ENCODE results near the gene ANGPT4.
"Not testable (repeated sequence)": the region's sequence is repeated elsewhere in the genome, so short reads cannot be mapped to it uniquely, and the experiment has no call there.

The ANGPT4 gene

GRCh38 chr20:840858-841567 lies 75.1 kb downstream of the ANGPT4 start:
- DNase-seq, result peak in 1 of 4 experiments; percentile 10

- no peak for DNase-seq
These were observed 75.7 kb downstream of the ANGPT4 start for GRCh38 chr20:840503-840857.

DNA sequence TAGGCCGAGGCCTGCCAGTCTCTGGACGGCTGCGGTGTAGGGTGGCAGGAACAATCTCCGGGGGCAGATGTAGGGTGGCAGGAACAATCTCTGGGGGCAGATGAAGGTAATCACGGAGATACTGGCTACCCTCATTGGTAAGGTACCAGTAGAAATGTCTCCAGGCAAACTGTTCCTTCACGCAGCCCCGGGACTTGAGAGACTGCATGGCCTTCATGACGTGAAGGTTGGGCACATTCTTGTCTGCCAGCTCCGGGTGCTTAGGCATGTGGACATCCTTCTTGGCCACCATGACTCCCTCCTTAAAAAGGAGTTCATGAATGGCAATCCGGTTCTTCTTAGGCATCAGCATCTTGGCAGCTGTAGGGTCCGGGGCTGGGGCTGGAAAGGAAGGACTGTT lies 76.5 kb downstream of the ANGPT4 start:
- no peak for DNase-seq

DNA sequence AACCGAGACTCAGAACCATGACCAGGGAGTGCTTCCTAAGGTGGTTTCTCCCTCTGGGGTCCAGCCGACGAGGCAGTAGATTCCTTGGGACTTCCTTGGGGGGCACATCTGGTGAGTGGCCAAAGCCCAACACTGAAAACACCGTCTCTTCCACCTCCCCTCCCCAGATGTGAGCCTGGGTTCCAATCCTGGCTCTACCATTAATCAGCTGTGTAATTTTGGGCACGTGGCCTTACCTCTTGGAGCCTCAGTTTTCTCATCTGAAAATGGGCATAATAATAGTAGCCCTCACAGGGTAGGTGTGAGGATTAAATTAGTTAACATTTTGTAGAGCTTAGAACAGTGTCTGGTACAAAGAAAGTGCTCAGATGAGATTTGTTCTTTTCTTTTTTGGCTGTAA lies 77.1 kb downstream of the ANGPT4 start:
- no peak for DNase-seq

GRCh38 chr20:836190-836589 lies 79.9 kb downstream of the ANGPT4 start:
- DNase-seq, result no peak

- no peak for DNase-seq
These were observed 80.5 kb downstream of the ANGPT4 start for GRCh38 chr20:835608-836045.

DNA sequence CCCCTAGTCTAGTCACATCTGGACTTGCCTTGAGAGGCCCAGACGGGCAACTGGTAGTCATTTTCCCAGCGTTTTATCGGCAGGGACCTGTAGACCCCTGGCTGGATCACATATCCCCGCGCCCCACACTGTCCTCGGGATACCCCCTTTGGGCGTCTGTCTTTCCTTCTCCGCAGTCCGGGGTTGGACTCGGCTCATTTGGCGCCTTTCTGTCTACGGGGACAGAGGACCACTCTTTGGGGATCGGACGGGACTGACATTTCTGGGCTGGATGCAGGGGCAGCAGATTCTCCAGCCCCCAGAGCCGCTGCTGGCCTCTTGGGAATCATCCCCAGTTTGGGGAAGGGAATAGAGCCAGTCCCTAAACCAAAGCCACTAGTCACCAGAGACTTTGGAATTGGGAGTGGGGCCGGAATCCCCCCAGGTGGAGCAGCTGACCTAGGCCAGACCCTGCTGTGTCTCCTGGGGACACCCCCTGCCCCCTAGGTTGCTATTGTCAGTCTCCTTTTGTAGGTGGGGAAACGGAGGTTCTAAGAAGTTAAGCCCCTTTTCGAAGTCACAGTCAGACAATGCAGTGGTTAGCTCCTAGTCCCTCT lies 81.9 kb downstream of the ANGPT4 start:
- DNase-seq, result no peak

DNA sequence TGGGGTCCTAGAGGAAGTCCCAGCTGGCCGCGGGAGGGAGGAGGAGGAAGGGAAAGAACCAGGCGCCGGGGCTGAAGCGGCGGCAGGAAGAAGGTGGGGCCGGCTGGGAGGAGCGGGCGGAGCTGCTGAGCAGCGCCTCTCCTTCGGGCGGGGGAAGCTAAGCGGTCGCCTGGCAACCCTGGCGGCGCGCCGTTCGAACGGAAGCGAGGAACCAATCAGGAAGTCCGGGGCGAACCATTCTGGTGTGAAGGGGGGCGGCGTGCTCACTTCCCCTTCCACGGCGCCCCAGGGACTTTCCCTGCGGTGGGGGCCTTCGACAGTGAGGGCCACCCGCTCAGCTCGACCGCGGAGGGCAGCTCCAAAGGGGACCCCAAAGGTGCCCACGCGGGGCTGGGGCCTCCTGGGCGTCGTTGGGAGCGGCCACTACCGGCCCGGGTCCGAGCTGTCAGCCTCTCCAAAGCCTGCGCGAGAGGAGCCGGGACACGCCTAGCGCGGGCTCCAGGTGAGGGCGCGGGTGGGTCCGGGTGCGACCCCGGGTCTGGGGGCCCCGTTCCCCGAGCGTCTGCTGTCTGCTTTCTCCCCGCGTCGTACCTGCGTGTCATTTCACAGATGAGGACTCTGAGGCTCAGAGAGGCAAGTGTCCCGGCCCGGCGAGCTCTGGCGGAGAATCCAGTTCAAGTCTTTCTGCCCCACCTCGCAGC lies 82.5 kb downstream of the ANGPT4 start, which contains the start of gene FAM110A:
Gene FAM110A (plus strand): TSS at position 266 of the 701 bp plus-strand sequence. CDS start 11,090 bp downstream, outside the sequence.
- peak; percentile 77 to 92 (median 88) for DNase-seq

DNA sequence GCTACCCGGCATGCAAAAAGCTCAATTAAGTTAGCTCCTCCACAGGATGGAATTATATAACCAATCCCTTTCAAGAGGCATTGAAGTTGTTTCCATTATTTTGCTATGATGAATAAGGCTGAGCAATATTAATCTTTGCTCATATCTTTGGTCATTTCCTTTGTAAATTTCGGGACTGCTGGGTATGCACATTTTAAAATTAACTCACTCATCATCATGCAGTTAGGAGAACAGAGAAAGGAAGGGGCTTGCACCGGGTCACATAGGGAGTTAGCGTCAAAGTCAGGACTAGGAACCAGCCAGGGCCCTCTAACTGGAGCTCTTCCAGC lies 83.0 kb downstream of the ANGPT4 start:
- no peak for DNase-seq

DNA sequence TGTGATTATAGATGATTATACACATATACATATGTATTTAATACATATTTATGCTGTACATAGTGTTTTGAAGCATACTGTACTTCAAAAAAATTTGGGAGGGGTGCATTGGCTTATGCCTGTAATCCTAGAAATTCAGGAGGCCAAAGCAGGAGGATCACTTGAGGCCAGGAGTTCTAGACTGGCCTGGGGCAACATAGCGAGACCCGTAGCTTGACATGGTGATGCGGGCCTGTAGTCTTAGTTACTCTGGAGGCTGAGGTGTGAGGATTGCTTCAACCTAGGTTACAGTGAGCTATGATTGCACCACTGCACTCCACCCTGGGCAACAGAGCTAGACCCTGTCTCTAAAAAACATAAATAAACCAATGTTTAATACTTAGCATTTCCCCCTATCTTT lies 84.2 kb downstream of the ANGPT4 start:
- no peak for DNase-seq

- no peak for DNase-seq
These were observed 84.9 kb downstream of the ANGPT4 start for GRCh38 chr20:831251-831650.

DNA sequence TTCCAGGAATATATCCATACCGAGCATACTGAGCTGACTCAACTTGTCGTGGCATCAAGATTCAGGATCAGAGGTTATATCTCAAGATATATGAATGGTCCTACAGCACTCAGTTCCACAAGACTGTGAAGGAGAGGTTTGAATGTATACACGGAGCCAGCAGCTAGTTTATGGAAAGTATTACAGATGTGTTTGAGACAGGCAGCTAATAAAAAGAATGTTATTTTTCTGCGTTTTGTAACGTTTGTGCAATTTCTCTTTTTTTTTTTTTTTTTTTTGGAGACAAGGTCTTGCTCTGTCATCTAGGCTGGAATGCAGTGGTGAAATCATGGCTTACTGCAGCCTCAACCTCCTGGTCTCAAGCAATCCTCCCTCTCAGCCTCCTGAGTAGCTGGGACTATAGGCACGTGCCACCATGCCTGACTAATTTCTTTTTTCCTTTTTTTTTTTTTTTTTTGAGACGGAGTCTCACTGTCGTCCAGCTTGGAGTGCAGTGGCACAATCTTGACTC lies 86.1 kb downstream of the ANGPT4 start:
- DNase-seq, result no peak

DNA sequence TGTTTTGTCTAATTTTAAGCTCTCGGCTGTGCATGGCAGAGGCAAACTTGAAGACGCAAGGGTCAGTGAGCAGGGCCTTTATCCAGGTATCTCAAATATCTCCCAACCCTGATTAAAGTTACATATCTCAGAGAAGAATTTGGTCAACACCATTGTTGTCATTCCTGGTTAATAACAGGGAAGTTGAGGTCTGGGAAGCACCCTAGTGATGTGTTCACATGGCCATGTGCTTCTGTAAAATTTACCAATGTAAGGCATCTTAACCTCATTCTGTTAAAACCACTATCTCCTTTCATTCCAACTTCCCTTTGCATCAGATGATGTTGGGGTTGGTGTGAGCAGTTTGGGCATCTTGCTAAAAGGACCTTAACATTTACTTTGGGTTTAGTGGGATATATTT lies 86.6 kb downstream of the ANGPT4 start:
- DNase-seq, result no peak

GRCh38 chr20:828987-829386 lies 87.1 kb downstream of the ANGPT4 start:
- DNase-seq, result no peak

GRCh38 chr20:827981-828380 lies 88.2 kb downstream of the ANGPT4 start:
- not testable (repeated sequence) for DNase-seq

GRCh38 chr20:826695-827323 lies 89.3 kb downstream of the ANGPT4 start:
- DNase-seq, result no peak

GRCh38 chr20:825710-826421 lies 90.3 kb downstream of the ANGPT4 start:
- no peak for DNase-seq

DNA sequence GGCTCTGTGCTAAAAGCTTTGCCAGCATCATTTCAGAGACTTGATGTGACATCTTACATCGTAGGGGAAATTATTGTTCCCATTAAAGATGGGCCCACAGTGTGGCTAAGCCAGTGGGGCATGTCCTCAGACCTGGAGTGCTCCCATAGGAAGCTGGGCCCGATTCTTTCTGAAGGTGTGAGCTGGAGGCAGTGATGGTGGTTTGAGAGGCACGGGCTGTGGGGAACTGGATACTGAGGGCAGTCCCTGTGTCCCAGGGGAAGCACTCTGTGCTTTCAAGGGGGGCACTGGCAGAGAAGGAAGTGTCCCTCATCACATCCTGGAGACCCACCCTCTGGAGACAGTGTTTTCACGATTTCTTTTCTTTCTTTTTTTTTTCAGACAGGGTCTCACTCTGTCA lies 91.2 kb downstream of the ANGPT4 start:
- no peak for DNase-seq

GRCh38 chr20:824490-824889 lies 91.6 kb downstream of the ANGPT4 start:
- no peak for DNase-seq

GRCh38 chr20:823574-823902 lies 92.6 kb downstream of the ANGPT4 start:
- DNase-seq, result no peak

- no peak for DNase-seq
These were observed 93.2 kb downstream of the ANGPT4 start for GRCh38 chr20:822651-823573.

- no peak for DNase-seq
These were observed 94.4 kb downstream of the ANGPT4 start for GRCh38 chr20:821731-822065.

Measured in activated naive CD4-positive, alpha-beta T cell (primary cell).